GDM1 (cell line): ENCODE results near the gene LDB1.

ENCODE experiments used
- DNase-seq: peaks from one replicate; lab custom pipeline; 2025; lab: John Stamatoyannopoulos, UW

Gene LDB1

DNA sequence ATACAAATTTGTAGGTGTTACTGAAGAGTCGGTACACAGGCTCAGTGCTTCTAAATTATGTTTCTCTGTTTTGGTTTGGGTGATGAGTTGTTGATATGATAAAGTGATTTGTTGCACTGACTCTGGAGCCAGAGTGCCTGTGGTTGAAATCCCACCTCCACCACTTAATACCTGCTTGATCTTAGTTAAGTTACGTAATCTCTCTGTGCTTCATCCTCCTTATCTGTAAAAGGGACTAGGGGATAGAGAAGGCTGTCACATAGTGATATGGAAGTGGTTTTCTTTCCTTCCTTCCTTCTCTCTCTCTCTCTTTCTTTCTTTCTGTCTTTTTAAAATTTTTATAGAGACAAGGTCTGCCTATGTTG lies 55.7 kb downstream of the LDB1 start:
- DNase-seq, result no peak

GRCh38 chr10:102059987-102060386 lies 60.2 kb downstream of the LDB1 start:
- no peak for DNase-seq
